OCI-LY7 (cell line): Measurements from ENCODE around the gene RNF128. TPM values are rescaled to one million over a fixed set of nuclear protein-coding genes. Genes with fewer than 3 reads are reported as not detected.

ENCODE experiments used
- total RNA-seq, 2 experiments: library from RNA; depleted of rRNA in 1 of 2; stranded (reverse); fragments of >200 nt in 1 of 2; shearing (Covaris generic) in 1 of 2; gene quantifications; 2 replicates each; pipeline ENCODE4 v1.2.3, GENCODE V29; 2014 to 2022

RNF128 gene
- total RNA-seq, 2 experiments from 2014 or later, result not detected

Other genes starting within 250 kb of the RNF128 start
- 30.8 and 34.8 TPM in 2 replicates for gene RADX, start 114.7 kb upstream of the RNF128 start, total RNA-seq (2014; rRNA removed; shearing (Covaris generic))
- 34.0 and 35.7 TPM in 2 replicates for gene RADX, start 114.7 kb upstream of the RNF128 start, total RNA-seq (2022)
- 1.4 and 1.5 TPM in 2 replicates for gene TBC1D8B, start 76.0 kb downstream of the RNF128 start, total RNA-seq (2014; rRNA removed; shearing (Covaris generic))
- gene TBC1D8B, start 76.0 kb downstream of the RNF128 start, total RNA-seq (2022), result 4.5 and 6.1 TPM in 2 replicates
- not detected in 2 replicates for gene RIPPLY1, start 176.6 kb downstream of the RNF128 start, total RNA-seq (2014; rRNA removed; shearing (Covaris generic))
- gene RIPPLY1, start 176.6 kb downstream of the RNF128 start, total RNA-seq (2022), result not detected in 2 replicates
- gene CLDN2, start 193.7 kb downstream of the RNF128 start, total RNA-seq (2014; rRNA removed; shearing (Covaris generic)), result not detected in 2 replicates
- gene CLDN2, start 193.7 kb downstream of the RNF128 start, total RNA-seq (2022), result not detected in 2 replicates